Skeletal muscle tissue (tissue), 4 donors: ENCODE data around the gene CCIN. TPM values are rescaled to one million over a fixed set of nuclear protein-coding genes. Genes with fewer than 3 reads are reported as not detected.
A peak's percentile ranks its signal among the peaks of the same experiment; 100 is the strongest.
"Not testable (repeated sequence)": the region's sequence is repeated elsewhere in the genome, so short reads cannot be mapped to it uniquely, and the experiment has no call there.

Experiments
- H3K27ac ChIP-seq: one replicate; pipeline ENCODE4 v1.7.0; 2013; ENCODE audit warnings: mild to moderate bottlenecking, low read depth, low read length, inconsistent platforms
- H3K27me3 ChIP-seq, 3 donors: one replicate each; pipeline ENCODE4 v1.7.0; 2013; ENCODE audit warnings: low read length in 3 of 3; ENCODE audit not compliant: control insufficient read depth in 3 of 3, insufficient read depth in 3 of 3
- H3K36me3 ChIP-seq, 3 donors: one replicate each; pipeline ENCODE4 v1.7.0; 2013; ENCODE audit warnings: low read length in 3 of 3; ENCODE audit not compliant: control insufficient read depth in 3 of 3, insufficient read depth in 3 of 3
- H3K4me1 ChIP-seq, 3 donors: one replicate each; pipeline ENCODE4 v1.7.0; 2013; ENCODE audit warnings: low read length in 3 of 3, mild to moderate bottlenecking in 3 of 3; ENCODE audit not compliant: control insufficient read depth in 3 of 3, insufficient read depth in 3 of 3
- H3K4me3 ChIP-seq, 3 donors: one replicate each; pipeline ENCODE4 v1.7.0; 2013; ENCODE audit warnings: low read length in 3 of 3
- H3K9ac ChIP-seq, 3 donors: one replicate each; pipeline ENCODE4 v1.7.0; 2013; ENCODE audit warnings: low read length in 3 of 3, mild to moderate bottlenecking in 3 of 3, moderate library complexity in 2 of 3, low read depth in 1 of 3
- H3K9me3 ChIP-seq, 3 donors: one replicate each; pipeline ENCODE4 v1.7.0; 2013; ENCODE audit warnings: low read length in 3 of 3; ENCODE audit not compliant: control insufficient read depth in 3 of 3
- total RNA-seq: library from RNA; depleted of rRNA; stranded (reverse); fragments of >200 nt; gene quantifications from one replicate; pipeline ENCODE4 v1.2.3, GENCODE V29; 2014
- donor health status: Osteomylitis.

CCIN gene
- total RNA-seq, 1 donor from 2014 or later = 1.0 TPM

DNA sequence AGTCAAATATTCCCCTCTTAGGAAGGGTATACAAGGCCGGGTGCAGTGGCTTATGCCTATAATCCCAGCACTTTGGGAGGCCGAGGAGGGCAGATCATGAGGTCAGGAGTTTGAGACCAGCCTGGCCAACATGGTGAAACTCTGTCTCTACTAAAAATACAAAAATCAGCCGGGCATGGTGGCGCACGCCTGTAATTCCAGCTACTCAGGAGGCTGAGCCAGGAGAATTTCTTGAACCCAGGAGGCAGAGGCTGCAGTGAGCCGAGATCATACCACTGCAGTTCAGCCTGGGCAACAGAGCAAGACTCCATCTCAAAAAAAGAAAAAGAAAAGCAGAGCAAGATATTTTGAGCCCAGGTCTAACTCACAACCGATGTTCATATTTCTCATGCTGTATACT, 37.5 kb upstream of the CCIN start:
- not testable (repeated sequence) for H3K36me3 ChIP-seq, H3K4me3 ChIP-seq, H3K27ac ChIP-seq, H3K27me3 ChIP-seq, H3K9ac ChIP-seq, H3K9me3 ChIP-seq, H3K4me1 ChIP-seq

- H3K4me1 ChIP-seq = peaks cover 4 to 12% (median 9%) of the 10 kb centered on the region in 3 donors
- H3K9me3 ChIP-seq = no peaks in the 10 kb centered on the region
- H3K4me3 ChIP-seq = no peak overlapping the region
- peaks cover 0 to 7% (median 5%) of the 10 kb centered on the region in 3 donors for H3K27me3 ChIP-seq
- H3K9ac ChIP-seq = no peak overlapping the region
- no peak overlapping the region for H3K27ac ChIP-seq
- no peaks in the 10 kb centered on the region for H3K36me3 ChIP-seq
These were observed 37.1 kb upstream of the CCIN start for GRCh38 chr9:36132086-36132485.

DNA sequence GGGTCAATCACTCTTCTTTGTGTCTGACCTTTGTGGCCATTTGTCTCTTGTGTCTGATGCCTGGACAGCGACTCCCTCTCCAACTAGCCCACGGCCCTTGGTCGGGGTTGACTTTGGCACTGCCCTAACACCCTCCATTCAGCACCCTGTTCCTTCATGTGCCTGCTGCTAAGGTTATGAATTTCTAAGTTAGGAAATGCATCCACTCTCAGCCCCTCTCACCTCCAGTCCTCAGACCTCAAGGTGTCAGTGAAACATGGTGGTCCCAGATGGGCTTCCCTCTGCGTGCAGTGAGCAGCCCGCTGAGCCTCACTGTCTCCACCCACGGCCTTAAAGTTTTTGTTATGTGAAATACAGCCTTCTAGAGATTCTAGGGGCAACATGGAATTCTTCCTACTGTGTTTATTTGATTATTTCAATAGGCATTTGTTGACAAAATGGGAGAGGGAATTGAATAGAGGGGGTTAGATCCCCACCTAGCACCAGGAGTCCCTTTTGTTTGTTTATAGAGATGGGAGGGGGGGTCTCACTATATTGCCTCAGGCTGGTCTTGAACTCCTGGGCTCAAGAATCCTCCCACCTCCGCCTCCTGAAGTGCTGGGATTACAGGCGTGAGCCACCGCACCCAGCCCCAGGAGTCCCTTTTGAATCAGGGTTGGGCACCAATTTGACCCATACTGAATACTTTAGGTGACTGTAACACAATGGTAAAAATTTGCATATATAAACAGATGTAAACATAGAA, 34.3 kb upstream of the CCIN start:
- peaks cover 12 to 23% (median 21%) of the 10 kb centered on the region in 3 donors for H3K4me1 ChIP-seq
- no peak overlapping the region for H3K9ac ChIP-seq
- no peak overlapping the region for H3K27ac ChIP-seq
- H3K9me3 ChIP-seq = no peaks in the 10 kb centered on the region
- peaks cover 0 to 24% (median 13%) of the 10 kb centered on the region in 3 donors for H3K27me3 ChIP-seq
- no peak overlapping the region for H3K4me3 ChIP-seq
- no peaks in the 10 kb centered on the region for H3K36me3 ChIP-seq

DNA sequence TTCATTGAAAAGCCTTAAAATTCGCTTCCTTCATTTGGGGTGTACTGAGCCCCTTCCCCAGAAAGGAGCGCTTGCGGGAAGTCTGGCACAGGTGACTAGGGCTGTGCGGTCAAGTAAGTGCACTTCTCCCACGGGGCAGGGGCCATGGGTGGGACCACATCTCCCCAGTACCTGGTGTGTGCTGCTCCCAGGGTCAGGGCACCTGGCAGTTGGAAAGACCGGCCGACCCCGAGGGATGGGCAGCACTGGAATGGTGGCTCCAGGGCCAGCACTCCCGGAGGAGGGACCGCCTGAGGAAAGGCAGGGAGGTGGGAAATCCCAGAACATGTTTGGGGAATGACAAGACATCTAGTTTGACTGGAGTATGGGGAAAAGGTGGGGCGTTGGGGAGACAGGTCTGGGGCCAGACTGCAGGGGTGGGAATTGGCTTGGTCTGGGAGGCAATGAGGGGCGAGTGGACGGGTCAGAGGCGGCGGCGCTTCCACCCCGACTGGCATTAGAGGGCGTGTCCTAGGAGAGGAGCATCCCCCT, 33.4 kb upstream of the CCIN start:
- peaks cover 17 to 29% (median 28%) of the 10 kb centered on the region in 3 donors for H3K4me1 ChIP-seq
- no peaks in the 10 kb centered on the region for H3K36me3 ChIP-seq
- H3K4me3 ChIP-seq = peak overlapping the region; percentile 43 to 75 (median 69)
- H3K9ac ChIP-seq = peak overlapping the region in 2 of 3 donors; percentile 66 to 79
- H3K27me3 ChIP-seq = peaks cover 0 to 24% (median 13%) of the 10 kb centered on the region in 3 donors
- no peaks in the 10 kb centered on the region for H3K9me3 ChIP-seq
- no peak overlapping the region for H3K27ac ChIP-seq

- peaks cover 0 to 24% (median 13%) of the 10 kb centered on the region in 3 donors for H3K27me3 ChIP-seq
- H3K4me3 ChIP-seq = peak within 1 kb of the TSS; percentile 69 to 80 (median 75)
- peaks cover 17 to 31% (median 29%) of the 10 kb centered on the region in 3 donors for H3K4me1 ChIP-seq
- H3K9me3 ChIP-seq = no peaks in the 10 kb centered on the region
- H3K27ac ChIP-seq = no peak within 1 kb of the TSS
- H3K9ac ChIP-seq = peak within 1 kb of the TSS; percentile 66 to 79 (median 68)
- H3K36me3 ChIP-seq = no peaks in the 10 kb centered on the region
These were observed 32.8 kb upstream of the CCIN start, which contains the start of gene GLIPR2 for GRCh38 chr9:36136272-36136893. Gene GLIPR2 (plus strand): TSS chr9:36136733. CDS start chr9:36136779, 46 bp downstream.

GRCh38 chr9:36136894-36137391, 32.2 kb upstream of the CCIN start:
- H3K4me1 ChIP-seq = peaks cover 17 to 31% (median 30%) of the 10 kb centered on the region in 3 donors

GRCh38 chr9:36137392-36138004, 31.7 kb upstream of the CCIN start:
- Histone ChIP-seq H3K4me3 (peak overlapping the region; percentile 69 to 80 (median 75)), H3K9me3 (no peaks in the 10 kb centered on the region), H3K9ac (peak overlapping the region; percentile 66 to 79 (median 68)), H3K4me1 (peaks cover 22 to 36% (median 36%) of the 10 kb centered on the region in 3 donors), H3K27ac (no peak overlapping the region), H3K36me3 (no peaks in the 10 kb centered on the region), H3K27me3 (peaks cover 2 to 24% (median 13%) of the 10 kb centered on the region in 3 donors)

More at GRCh38 chr9:36136894-36137391, 32.2 kb upstream of the CCIN start:
- no peaks in the 10 kb centered on the region for H3K36me3 ChIP-seq
- H3K27me3 ChIP-seq = peaks cover 0 to 24% (median 13%) of the 10 kb centered on the region in 3 donors
- peak overlapping the region; percentile 69 to 80 (median 75) for H3K4me3 ChIP-seq
- H3K9ac ChIP-seq = peak overlapping the region; percentile 66 to 79 (median 68)
- no peak overlapping the region for H3K27ac ChIP-seq
- no peaks in the 10 kb centered on the region for H3K9me3 ChIP-seq

DNA sequence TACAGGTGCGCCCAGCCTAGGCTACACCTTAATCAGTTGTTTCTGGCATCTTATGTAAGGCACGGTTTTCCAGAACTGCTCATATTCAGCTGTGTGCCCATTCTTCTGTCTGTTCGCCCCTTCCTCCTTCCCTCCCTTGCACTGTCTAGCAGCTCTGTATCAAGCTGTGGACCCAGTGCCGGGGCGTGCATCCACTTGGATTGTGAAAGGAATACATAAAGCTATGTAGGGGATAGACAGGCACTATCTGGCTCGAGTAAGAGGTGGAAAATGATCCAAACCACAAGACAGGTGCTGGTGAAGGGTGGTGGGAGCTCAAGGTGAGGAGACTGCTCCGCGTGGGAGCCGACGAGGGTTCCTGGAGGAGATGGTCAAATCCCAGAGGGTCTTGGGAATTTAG, 30.7 kb upstream of the CCIN start:
- Histone ChIP-seq H3K9me3 (no peaks in the 10 kb centered on the region), H3K36me3 (no peaks in the 10 kb centered on the region), H3K4me3 (no peak overlapping the region), H3K27ac (no peak overlapping the region), H3K4me1 (peaks cover 29 to 45% (median 42%) of the 10 kb centered on the region in 3 donors), H3K27me3 (peaks cover 2 to 24% (median 13%) of the 10 kb centered on the region in 3 donors), H3K9ac (no peak overlapping the region)

DNA sequence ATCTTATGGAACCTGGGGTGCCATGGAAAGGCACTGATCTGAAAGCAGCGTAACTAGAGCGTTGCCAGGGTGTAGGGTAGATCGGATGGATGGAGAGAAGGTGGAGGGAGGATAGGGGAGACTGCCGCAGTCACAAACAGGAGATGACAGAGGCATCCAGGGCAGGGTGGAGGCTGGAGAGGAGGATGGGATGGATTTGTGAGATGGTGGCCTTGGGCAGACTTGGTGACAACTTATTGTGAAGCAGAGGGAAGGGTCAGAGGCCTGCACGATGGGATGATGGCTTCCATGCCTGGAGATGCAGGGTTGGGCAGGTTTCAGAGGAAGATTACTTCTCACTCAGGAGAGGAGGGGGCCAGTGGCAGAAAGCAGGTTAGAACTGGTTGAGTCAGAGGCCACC, 30.3 kb upstream of the CCIN start:
- Histone ChIP-seq H3K27ac (no peak overlapping the region), H3K27me3 (peaks cover 2 to 24% (median 13%) of the 10 kb centered on the region in 3 donors), H3K4me1 (peaks cover 29 to 45% (median 44%) of the 10 kb centered on the region in 3 donors), H3K36me3 (no peaks in the 10 kb centered on the region), H3K9ac (no peak overlapping the region), H3K4me3 (no peak overlapping the region), H3K9me3 (no peaks in the 10 kb centered on the region)
